A673 (cell line): Measurements from ENCODE around the gene NR5A1.

Source experiments
- CTCF ChIP-seq: fragments of 300-800, 200-600 bp; sonication (generic); conservative IDR thresholded peaks from 2 replicates; pipeline ENCODE4 v1.5.1; 2017; ENCODE audit warnings: low read depth, mild to moderate bottlenecking, antibody characterized with exemption, low read length, moderate library complexity, mixed read lengths
- EZH2 ChIP-seq: fragments of 200-600 bp; sonication (generic); IDR thresholded peaks from 2 replicates; pipeline ENCODE4 v1.6.1; 2017; ENCODE audit warnings: borderline replicate concordance, low read depth, mild to moderate bottlenecking, mixed read lengths, antibody characterized with exemption, low read length; ENCODE audit not compliant: poor library complexity, severe bottlenecking

- no peak for TF ChIP-seq CTCF
- no peak for TF ChIP-seq EZH2
Observed at GRCh38 chr9:124448019-124448418, 59.2 kb downstream of the NR5A1 start.
